ENCODE measurements around the gene CFAP107.
"Not testable (repeated sequence)": the region's sequence is repeated elsewhere in the genome, so short reads cannot be mapped to it uniquely, and the experiment has no call there.

CFAP107 gene

GRCh38 chr1:12745992-12746323 is at the start of gene CFAP107:
TSS of gene CFAP107 (plus strand) at chr1:12746200. CDS start at chr1:12746431, 231 bp downstream.
- no peak for DNase-seq

GRCh38 chr1:12696658-12697057 is 49.3 kb upstream of the CFAP107 start:
- no peak for DNase-seq

- DNase-seq, result no peak
Measured at GRCh38 chr1:12697397-12697796, 48.6 kb upstream of the CFAP107 start.

GRCh38 chr1:12703821-12704451 is 42.1 kb upstream of the CFAP107 start:
- DNase-seq, result no peak

GRCh38 chr1:12706061-12706460 is 39.9 kb upstream of the CFAP107 start:
- DNase-seq, result no peak

GRCh38 chr1:12708396-12709090 is 37.5 kb upstream of the CFAP107 start:
- DNase-seq, result no peak

- DNase-seq, result no peak
Measured at GRCh38 chr1:12709091-12709491, 36.9 kb upstream of the CFAP107 start.

- DNase-seq, result no peak
Measured at GRCh38 chr1:12709696-12710095, 36.3 kb upstream of the CFAP107 start.

- no peak for DNase-seq
Measured at GRCh38 chr1:12711536-12711935, 34.5 kb upstream of the CFAP107 start.

GRCh38 chr1:12712076-12712475 is 33.9 kb upstream of the CFAP107 start:
- no peak for DNase-seq

GRCh38 chr1:12712929-12713328 is 33.1 kb upstream of the CFAP107 start:
- no peak for DNase-seq

- DNase-seq, result not testable (repeated sequence)
Measured at GRCh38 chr1:12713651-12714050, 32.3 kb upstream of the CFAP107 start.

GRCh38 chr1:12714710-12715475 is 31.1 kb upstream of the CFAP107 start:
- no peak for DNase-seq

- DNase-seq, result no peak
Measured at GRCh38 chr1:12715896-12716437, 30.0 kb upstream of the CFAP107 start, which contains the start of gene AADACL3. TSS of gene AADACL3 (plus strand) at chr1:12716110. CDS start at chr1:12716177, 67 bp downstream.

- DNase-seq, result no peak
Measured at GRCh38 chr1:12717301-12717838, 28.6 kb upstream of the CFAP107 start.

GRCh38 chr1:12722626-12723025 is 23.4 kb upstream of the CFAP107 start:
- DNase-seq, result no peak

GRCh38 chr1:12728391-12728790 is 17.6 kb upstream of the CFAP107 start:
- DNase-seq, result no peak

- DNase-seq, result no peak
Measured at GRCh38 chr1:12730156-12730555, 15.8 kb upstream of the CFAP107 start.

- DNase-seq, result not testable (repeated sequence)
Measured at GRCh38 chr1:12731084-12731483, 14.9 kb upstream of the CFAP107 start.

GRCh38 chr1:12734651-12735050 is 11.3 kb upstream of the CFAP107 start:
- no peak for DNase-seq

- no peak for DNase-seq
Measured at GRCh38 chr1:12738934-12739333, 7.1 kb upstream of the CFAP107 start.

- no peak for DNase-seq
Measured at GRCh38 chr1:12739613-12740012, 6.4 kb upstream of the CFAP107 start.

- no peak for DNase-seq
Measured at GRCh38 chr1:12741946-12742345, 4.1 kb upstream of the CFAP107 start.
